GM19240 (cell line): ENCODE measurements around the gene AQR.
"Not testable (repeated sequence)": the region's sequence is repeated elsewhere in the genome, so short reads cannot be mapped to it uniquely, and the experiment has no call there.

Experiments
- DNase-seq: peaks from one replicate; pipeline ENCODE4 v3.0.0; 2011; ENCODE audit warnings: low spot score; ENCODE audit not compliant: insufficient read length

The AQR gene

DNA sequence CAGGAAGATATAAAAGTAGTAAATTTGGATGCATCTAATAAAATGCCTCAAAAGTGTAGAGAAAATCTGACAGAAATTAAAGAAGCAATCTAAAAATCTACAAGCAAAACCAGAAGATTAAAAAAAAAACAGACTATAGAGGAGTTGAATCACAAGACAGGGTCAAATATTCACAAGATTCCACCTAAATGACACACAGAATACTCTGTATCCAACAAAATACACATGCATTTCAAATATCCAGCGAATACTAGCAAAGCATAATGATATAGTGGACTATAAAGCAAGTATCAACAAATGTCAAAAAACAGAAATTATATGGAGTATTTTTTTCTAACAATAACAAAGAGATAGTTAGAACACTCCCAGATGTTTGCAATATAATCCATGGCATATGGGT is 153.7 kb downstream of the AQR start:
- no peak for DNase-seq

GRCh38 chr15:34813446-34814190 is 155.9 kb downstream of the AQR start:
- DNase-seq = no peak

- not testable (repeated sequence) for DNase-seq
Observed at GRCh38 chr15:34812868-34813365, 156.6 kb downstream of the AQR start.

GRCh38 chr15:34812369-34812768 is 157.2 kb downstream of the AQR start:
- no peak for DNase-seq

DNA sequence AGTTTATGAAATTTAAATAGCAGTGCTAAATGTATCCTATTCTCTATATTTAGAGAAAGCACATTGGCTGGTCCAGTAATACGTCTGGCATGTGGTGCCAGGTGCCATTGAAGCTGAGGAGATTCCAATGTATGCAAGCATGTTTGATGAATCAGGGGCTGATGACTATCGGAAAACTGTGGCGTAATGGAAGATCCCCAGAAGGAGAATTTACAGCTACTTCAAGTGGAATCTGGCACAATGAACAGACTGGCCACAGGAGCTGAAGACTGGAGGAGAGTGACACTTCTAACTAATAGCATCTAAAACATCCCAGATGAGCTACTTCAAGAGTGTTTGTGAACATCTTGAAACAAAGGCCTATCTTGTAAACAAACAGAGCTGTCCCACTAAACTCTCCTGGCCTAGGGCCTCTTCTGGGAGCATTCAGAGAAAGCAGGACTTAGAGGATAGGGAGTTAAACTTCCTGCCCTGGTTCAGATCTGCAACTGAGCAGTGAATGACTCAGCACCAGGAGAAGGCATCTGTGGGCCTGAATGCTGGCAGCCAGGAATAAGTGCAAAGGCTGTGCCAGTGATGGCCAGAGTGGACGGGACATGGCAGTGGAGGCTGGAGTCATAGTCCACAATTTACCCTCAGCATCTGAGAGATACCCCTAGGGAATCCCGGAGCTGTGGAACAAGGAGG is 159.0 kb downstream of the AQR start:
- no peak for DNase-seq

GRCh38 chr15:34809186-34809585 is 160.4 kb downstream of the AQR start:
- DNase-seq = no peak

DNA sequence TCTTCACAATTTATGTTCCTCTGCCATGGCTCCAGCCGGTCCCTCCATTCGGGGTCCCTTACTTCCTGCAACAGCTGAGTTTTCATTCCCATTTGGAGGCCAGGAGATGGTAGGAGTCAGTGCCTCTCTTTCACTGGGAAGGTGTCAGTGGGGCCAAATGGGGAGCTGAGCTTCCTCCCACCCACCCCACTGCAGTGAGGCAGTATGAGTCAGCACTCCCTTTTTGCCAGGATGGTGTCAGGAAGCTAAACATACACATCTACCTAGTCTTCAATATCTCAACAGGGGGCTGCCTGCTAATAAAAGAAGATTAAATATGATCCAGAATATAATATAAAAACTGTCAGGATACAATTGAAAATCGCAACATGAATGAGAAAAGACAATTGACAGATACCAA is 161.5 kb downstream of the AQR start:
- DNase-seq = no peak

- DNase-seq = not testable (repeated sequence)
Observed at GRCh38 chr15:34807241-34807640, 162.3 kb downstream of the AQR start.

DNA sequence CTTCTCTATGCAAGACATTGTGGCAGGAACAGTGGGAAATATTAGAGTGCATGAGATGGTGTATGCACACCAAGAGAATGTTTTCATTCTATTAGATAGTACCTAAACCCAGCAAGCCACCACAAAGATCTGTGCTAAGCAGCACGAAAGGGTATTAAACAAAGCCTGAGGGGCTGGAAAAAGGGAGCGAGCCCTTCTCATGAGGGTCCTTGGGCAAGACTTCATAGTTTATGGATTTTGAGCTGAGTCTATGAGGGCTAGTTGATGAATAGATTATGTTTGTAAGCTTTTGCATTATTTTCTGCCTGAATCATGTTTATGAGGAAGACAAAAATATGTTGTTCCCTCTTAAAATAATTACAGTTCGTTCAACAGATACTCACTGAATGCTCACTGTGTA is 164.8 kb downstream of the AQR start:
- no peak for DNase-seq

DNA sequence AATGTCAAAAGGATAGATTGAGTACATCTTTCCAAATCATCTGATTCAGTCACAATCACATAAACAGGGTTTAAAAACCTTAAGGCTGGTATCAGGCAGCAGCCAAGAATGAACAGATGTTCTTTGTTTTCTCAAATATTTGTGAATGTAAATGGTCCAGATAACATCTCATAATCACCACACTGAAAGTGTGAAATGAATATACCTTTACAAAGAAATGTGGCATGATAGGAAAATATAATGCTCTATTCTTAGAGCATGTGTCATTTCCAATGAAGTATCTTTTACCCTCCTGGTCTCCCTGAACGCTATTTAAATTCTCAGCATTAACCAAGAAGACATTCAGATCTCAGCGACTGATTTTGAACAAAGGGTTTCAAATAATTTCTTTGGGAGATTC is 165.4 kb downstream of the AQR start:
- no peak for DNase-seq

DNA sequence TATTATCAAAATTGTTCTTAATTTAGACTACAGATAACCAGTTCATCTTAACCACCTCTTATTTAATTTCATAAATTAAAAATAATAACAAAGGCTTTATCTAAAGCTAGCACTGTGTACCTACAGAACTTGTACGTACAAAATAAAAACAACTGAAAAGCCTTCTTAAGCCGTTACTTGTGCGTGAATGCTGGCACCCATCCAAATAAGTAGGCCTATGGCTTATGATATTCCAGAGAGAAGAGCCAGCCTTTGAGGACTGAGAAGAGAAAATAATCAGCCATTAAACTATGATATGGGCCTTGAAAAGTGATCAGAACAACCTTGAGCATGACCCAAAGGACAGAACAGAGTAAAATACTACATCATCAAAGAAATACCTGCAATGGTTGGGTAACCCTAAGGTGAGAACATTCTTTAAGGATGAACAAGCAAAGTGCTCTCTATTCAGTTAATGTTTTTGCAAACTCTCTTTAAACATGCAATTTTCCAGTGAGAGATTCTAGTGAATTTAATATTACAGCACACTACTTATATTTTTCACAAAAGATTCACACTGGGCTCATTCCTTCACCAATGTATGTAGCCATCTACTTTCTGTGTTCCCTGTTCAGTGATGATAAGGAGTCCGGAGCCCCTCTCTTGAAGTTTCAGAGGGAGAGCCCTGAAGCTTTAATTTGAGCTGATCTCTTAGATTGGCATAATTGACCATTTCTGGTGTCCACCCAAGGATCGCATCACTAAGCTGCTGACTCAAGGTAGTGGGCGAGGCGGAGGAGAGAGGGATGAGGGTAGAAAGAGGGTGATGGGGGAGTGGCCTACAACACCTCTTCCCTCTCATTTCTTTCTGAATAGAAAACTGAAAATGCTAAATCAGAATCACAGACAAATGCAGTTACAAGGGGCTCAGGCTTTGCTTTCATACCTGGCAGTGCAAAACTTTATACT is 166.5 kb downstream of the AQR start:
- DNase-seq = no peak

GRCh38 chr15:34802371-34802770 is 167.2 kb downstream of the AQR start:
- DNase-seq = no peak
